Gastroesophageal sphincter (tissue), 4 donors: ENCODE data around the gene AKAP17A. TPM values are rescaled to one million over a fixed set of nuclear protein-coding genes. Genes with fewer than 3 reads are reported as not detected.
A peak's percentile ranks its signal among the peaks of the same experiment; 100 is the strongest.

Experiments
- ATAC-seq: fragments of 150-250 bp; one replicate; pipeline ENCODE4 v1.9.1; 2016; ENCODE audit warnings: mild to moderate bottlenecking, moderate library complexity
- H3K27ac ChIP-seq, 4 donors: fragments of 200-600 bp; sonication (generic) in 3 of 4; 1 replicate in 3 of 4; 2 replicates in 1 of 4; pipeline ENCODE4 v1.5.1; 2016 to 2019
- H3K27me3 ChIP-seq: fragments of 200-600 bp; sonication (generic); one replicate; pipeline ENCODE4 v1.5.1; 2019
- H3K36me3 ChIP-seq, 2 donors: fragments of 200-600 bp; sonication (generic); one replicate each; pipeline ENCODE4 v1.5.1; 2019; ENCODE audit warnings: control low read depth in 1 of 2
- H3K4me1 ChIP-seq, 3 donors: fragments of 200-600 bp; sonication (generic); 1 replicate in 2 of 3; 2 replicates in 1 of 3; pipeline ENCODE4 v1.5.1; 2016 to 2019; ENCODE audit warnings: control low read depth in 2 of 3
- H3K4me3 ChIP-seq, 2 donors: fragments of 200-600 bp; sonication (generic); one replicate each; pipeline ENCODE4 v1.5.1; 2019; ENCODE audit warnings: mild to moderate bottlenecking in 1 of 2, moderate library complexity in 1 of 2
- H3K9me3 ChIP-seq, 3 donors: fragments of 200-600 bp; sonication (generic); one replicate each; pipeline ENCODE4 v1.5.1; 2017 to 2019; ENCODE audit warnings: control low read depth in 2 of 3
- CTCF ChIP-seq, 4 experiments: fragments of 200-600 bp in 2 of 4; fragments of 450-650 bp in 2 of 4; sonication (generic) in 1 of 4; IDR thresholded peaks; one replicate each; pipeline ENCODE4 v1.5.1; 2017 to 2019; ENCODE audit warnings: antibody characterized with exemption in 4 of 4, mild to moderate bottlenecking in 2 of 4, moderate library complexity in 2 of 4
- EP300 ChIP-seq: sonication (generic); formaldehyde crosslinking; IDR thresholded peaks from one replicate; pipeline ENCODE4 v1.6.1; 2017; ENCODE audit warnings: antibody characterized with exemption, mild to moderate bottlenecking
- POLR2A ChIP-seq, 2 donors: fragments of 450-650 bp; IDR thresholded peaks; one replicate each; pipeline ENCODE4 v1.6.1; 2017; ENCODE audit warnings: antibody characterized with exemption in 2 of 2, mild to moderate bottlenecking in 2 of 2, moderate library complexity in 1 of 2
- POLR2AphosphoS5 ChIP-seq: sonication (generic); formaldehyde crosslinking; IDR thresholded peaks from one replicate; pipeline ENCODE4 v1.6.1; 2017; ENCODE audit warnings: antibody characterized with exemption
- WGBS, 2 donors: methylation state at CpG; one replicate each; pipeline ENCODE4 v1.1.5; 2018; ENCODE audit warnings: low coverage in 1 of 2; 5-methylcytosine and 5-hydroxymethylcytosine counted together
- total RNA-seq, 4 donors: library from RNA; depleted of rRNA; stranded (reverse); fragments of >200 nt; gene quantifications; one replicate each; pipeline ENCODE4 v1.1.0, GENCODE V29; 2016

AKAP17A gene
- 10 to 100 TPM; 18.1 to 40.8 (median 29.6) TPM for total RNA-seq

DNA sequence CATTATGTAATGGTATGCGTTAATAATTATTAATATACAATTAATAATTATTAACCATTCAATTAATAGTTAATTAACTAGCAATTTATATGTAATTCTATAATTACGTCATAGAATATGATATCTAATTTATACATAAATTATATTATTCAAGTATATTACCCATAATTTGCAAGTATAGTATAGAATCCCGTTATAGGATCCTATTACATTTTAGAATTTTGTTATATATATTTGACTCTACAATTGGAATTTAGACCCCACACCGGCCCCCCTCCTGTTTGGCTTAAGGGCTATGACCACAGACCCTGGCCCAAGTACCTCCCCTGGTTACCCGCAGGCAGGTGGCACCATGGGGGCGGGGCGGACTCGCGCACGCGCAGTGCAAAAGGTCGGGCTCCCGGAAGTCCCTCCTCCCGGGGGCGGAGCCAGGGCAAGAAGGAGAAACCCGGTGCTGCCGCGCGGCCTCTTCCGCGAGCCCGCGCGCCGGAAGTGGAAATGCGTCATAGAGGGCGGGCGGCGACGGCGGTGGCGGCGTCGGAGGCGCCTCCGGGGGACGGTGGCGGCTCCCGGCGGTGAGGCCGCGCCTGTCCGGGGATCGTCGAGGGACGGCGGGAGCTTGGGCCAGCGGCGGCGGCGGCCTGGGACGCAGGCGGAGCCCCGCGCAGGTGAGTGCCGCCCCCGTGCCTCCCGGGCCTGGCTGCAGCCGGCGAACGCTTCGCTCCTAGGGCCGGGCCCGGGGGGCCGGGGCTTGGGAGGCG is at the start of gene AKAP17A:
Gene AKAP17A, plus strand, starts transcription at position 503 of the 761 bp plus-strand sequence. CDS start 1,859 bp downstream, outside the sequence.
- 26 to 34% methylated on average over 4 of the region's 66 CpGs for WGBS, 2 donors
- peak; percentile 99 for ATAC-seq
- peak; percentile 80 to 87 for TF ChIP-seq POLR2A (IDR thresholded peaks at IDR 0.05)
- peak; percentile 73 for TF ChIP-seq POLR2AphosphoS5
- no peak for TF ChIP-seq EP300
- TF ChIP-seq CTCF (IDR thresholded peaks at IDR 0.05): peak in 3 of 4 experiments; percentile 25 to 54 (median 29)
- Histone ChIP-seq H3K36me3 (peaks cover 0 to 33% of the 10 kb centered on the region in 2 donors), H3K27me3 (no peaks in the 10 kb centered on the region), H3K9me3 (no peaks in the 10 kb centered on the region), H3K4me1 (peaks cover 0 to 37% (median 16%) of the 10 kb centered on the region in 3 donors), H3K4me3 (peak within 1 kb of the TSS; percentile 80 to 99), H3K27ac (peak within 1 kb of the TSS; percentile 45 to 90 (median 88))

- no peak for TF ChIP-seq POLR2AphosphoS5
- TF ChIP-seq POLR2A (IDR thresholded peaks at IDR 0.05): no peak
- no peak for TF ChIP-seq EP300
- TF ChIP-seq CTCF (IDR thresholded peaks at IDR 0.05): no peak
- WGBS, 2 donors: 77 to 92% methylated on average over 8 to 10 of the region's 22 CpGs
- Histone ChIP-seq H3K27ac (no peak overlapping the region), H3K9me3 (peaks cover 0 to 8% (median 0%) of the 10 kb centered on the region in 3 donors), H3K36me3 (no peaks in the 10 kb centered on the region), H3K4me1 (no peaks in the 10 kb centered on the region), H3K27me3 (no peaks in the 10 kb centered on the region), H3K4me3 (no peak overlapping the region)
- no peak for ATAC-seq
Observed at GRCh38 chrX:1542994-1543725, 48.2 kb upstream of the AKAP17A start.

DNA sequence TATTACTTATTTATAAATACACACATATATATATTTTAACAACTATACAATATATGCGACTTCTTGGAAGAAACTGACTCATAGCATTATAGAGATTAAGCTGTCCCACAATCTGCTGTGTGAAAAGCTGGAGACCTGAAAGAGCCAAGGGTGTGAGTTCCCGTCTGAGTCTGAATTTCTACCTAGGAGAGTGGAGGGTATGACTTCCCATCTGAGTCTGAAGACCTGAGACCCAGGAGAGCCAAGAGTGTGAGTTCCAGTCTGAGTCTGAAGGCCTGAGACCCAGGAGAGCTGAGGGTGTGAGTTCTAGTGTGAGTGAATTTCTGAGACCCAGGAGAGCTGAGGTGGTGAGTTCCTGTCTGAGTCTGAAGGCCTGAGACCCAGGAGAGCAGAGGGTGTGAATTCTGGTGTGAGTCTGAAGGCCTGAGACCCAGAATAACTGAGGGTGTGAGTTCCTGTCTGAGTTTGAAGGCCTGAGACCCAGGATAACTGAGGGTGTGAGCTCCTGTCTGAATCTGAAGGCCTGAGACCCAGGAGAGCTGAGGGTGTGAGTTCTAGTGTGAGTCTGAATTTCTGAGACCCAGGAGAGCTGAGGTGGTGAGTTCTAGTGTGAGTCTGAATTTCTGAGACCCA is 45.5 kb upstream of the AKAP17A start:
- TF ChIP-seq POLR2AphosphoS5 (no peak), POLR2A (IDR thresholded peaks at IDR 0.05) (no peak), CTCF (IDR thresholded peaks at IDR 0.05) (no peak), EP300 (no peak)
- ATAC-seq: no peak
- H3K27me3 ChIP-seq: no peaks in the 10 kb centered on the region
- H3K4me3 ChIP-seq: no peak overlapping the region
- H3K36me3 ChIP-seq: no peaks in the 10 kb centered on the region
- H3K9me3 ChIP-seq: peaks cover 0 to 8% (median 0%) of the 10 kb centered on the region in 3 donors
- H3K4me1 ChIP-seq: no peaks in the 10 kb centered on the region
- WGBS, 2 donors: 77 to 86% methylated on average over 2 of the region's 2 CpGs
- no peak overlapping the region for H3K27ac ChIP-seq

GRCh38 chrX:1546691-1547251 is 44.6 kb upstream of the AKAP17A start:
- peaks cover 0 to 8% (median 0%) of the 10 kb centered on the region in 3 donors for H3K9me3 ChIP-seq
- no peaks in the 10 kb centered on the region for H3K4me1 ChIP-seq
- H3K36me3 ChIP-seq: no peaks in the 10 kb centered on the region
- H3K27ac ChIP-seq: peak overlapping the region in 2 of 4 donors; percentile 9 to 28
- 57 to 65% methylated on average over 4 to 7 of the region's 18 CpGs for WGBS, 2 donors
- TF ChIP-seq POLR2A (IDR thresholded peaks at IDR 0.05): no peak
- TF ChIP-seq CTCF (IDR thresholded peaks at IDR 0.05): no peak
- TF ChIP-seq POLR2AphosphoS5: no peak
- TF ChIP-seq EP300: no peak
- no peak for ATAC-seq
- no peaks in the 10 kb centered on the region for H3K27me3 ChIP-seq
- no peak overlapping the region for H3K4me3 ChIP-seq
